KMS-11 (cell line): ENCODE results near the gene TPPP2.

Experiments used
- H2AFZ ChIP-seq: fragments of 200-600 bp; sonication (generic); 2 replicates; pipeline ENCODE4 v1.6.1; 2016; ENCODE audit warnings: antibody characterized with exemption, mixed run types, low read depth
- H3K27ac ChIP-seq: fragments of 200-600 bp; sonication (generic); 2 replicates; pipeline ENCODE4 v1.6.1; 2016; ENCODE audit warnings: mild to moderate bottlenecking, mixed run types
- H3K27me3 ChIP-seq: fragments of 200-600 bp; sonication (generic); 2 replicates; pipeline ENCODE4 v1.6.1; 2017; ENCODE audit warnings: mild to moderate bottlenecking, low read depth, mixed run types, moderate library complexity; ENCODE audit not compliant: insufficient read depth
- H3K36me3 ChIP-seq: fragments of 200-600 bp; sonication (generic); 2 replicates; pipeline ENCODE4 v1.6.1; 2017; ENCODE audit warnings: mild to moderate bottlenecking, mixed run types; ENCODE audit not compliant: insufficient read depth
- H3K4me1 ChIP-seq: fragments of 200-600 bp; sonication (generic); 2 replicates; pipeline ENCODE4 v1.6.1; 2016; ENCODE audit warnings: mild to moderate bottlenecking, low read depth, mixed run types; ENCODE audit not compliant: poor library complexity, severe bottlenecking
- H3K4me2 ChIP-seq: fragments of 200-600 bp; sonication (generic); 2 replicates; pipeline ENCODE4 v1.7.0; 2016; ENCODE audit warnings: mild to moderate bottlenecking, mixed run types
- H3K4me3 ChIP-seq: fragments of 200-600 bp; sonication (generic); IDR thresholded peaks from 2 replicates; pipeline ENCODE4 v1.6.1; 2017; ENCODE audit warnings: low read depth, low read length, mixed read lengths; ENCODE audit not compliant: insufficient read depth
- H3K79me2 ChIP-seq: fragments of 200-600 bp; sonication (generic); 2 replicates; pipeline ENCODE4 v1.6.1; 2016; ENCODE audit warnings: low read depth, mixed run types; ENCODE audit not compliant: insufficient read depth
- H3K9ac ChIP-seq: fragments of 200-600 bp; sonication (generic); 2 replicates; pipeline ENCODE4 v1.6.1; 2016; ENCODE audit warnings: mild to moderate bottlenecking, mixed run types
- H4K20me1 ChIP-seq: fragments of 200-600 bp; sonication (generic); 2 replicates; pipeline ENCODE4 v1.6.1; 2016; ENCODE audit warnings: mild to moderate bottlenecking, mixed run types; ENCODE audit not compliant: insufficient read depth
- CTCF ChIP-seq: fragments of 200-600 bp; sonication (generic); conservative IDR thresholded peaks from 2 replicates; pipeline ENCODE4 v1.6.1; 2017; ENCODE audit warnings: low read depth, mild to moderate bottlenecking, antibody characterized with exemption, low read length, moderate library complexity, mixed read lengths

Gene TPPP2

GRCh38 chr14:21068521-21069387 lies 38.7 kb downstream of the TPPP2 start:
- Histone ChIP-seq H3K27ac (no peak overlapping the region), H3K27me3 (no peaks in the 10 kb centered on the region), H3K4me3 (no peak overlapping the region), H3K36me3 (no peaks in the 10 kb centered on the region), H3K9ac (no peak overlapping the region), H3K4me1 (peaks cover 14% of the 10 kb centered on the region), H3K79me2 (no peaks in the 10 kb centered on the region), H2AFZ (no peak overlapping the region), H4K20me1 (no peaks in the 10 kb centered on the region), H3K4me2 (no peak overlapping the region)
- no peak for TF ChIP-seq CTCF

GRCh38 chr14:21069388-21070082 lies 39.5 kb downstream of the TPPP2 start:
- H4K20me1 ChIP-seq: no peaks in the 10 kb centered on the region
- no peaks in the 10 kb centered on the region for H3K27me3 ChIP-seq
- H3K4me1 ChIP-seq: peaks cover 14% of the 10 kb centered on the region
- no peak overlapping the region for H3K27ac ChIP-seq
- H3K36me3 ChIP-seq: no peaks in the 10 kb centered on the region
- no peaks in the 10 kb centered on the region for H3K79me2 ChIP-seq
- H3K4me2 ChIP-seq: peak overlapping the region; percentile 78
- no peak overlapping the region for H3K4me3 ChIP-seq
- peak overlapping the region; percentile 73 for H2AFZ ChIP-seq
- H3K9ac ChIP-seq: peak overlapping the region; percentile 15; the same call in 1 of the 2 replicates
- no peak for TF ChIP-seq CTCF

GRCh38 chr14:21070083-21070609 lies 40.1 kb downstream of the TPPP2 start, which contains the start of gene ARHGEF40:
ARHGEF40 (plus strand) TSS chr14:21070304; CDS start chr14:21070397, 93 bp downstream.
- Histone ChIP-seq H3K27ac (peak within 1 kb of the TSS; percentile 30; the same call in 1 of the 2 replicates), H3K79me2 (no peaks in the 10 kb centered on the region), H3K4me3 (no peak within 1 kb of the TSS), H3K4me1 (peaks cover 14% of the 10 kb centered on the region), H3K9ac (peak within 1 kb of the TSS; percentile 39; the same call in 1 of the 2 replicates), H2AFZ (peak within 1 kb of the TSS; percentile 75), H4K20me1 (no peaks in the 10 kb centered on the region), H3K36me3 (no peaks in the 10 kb centered on the region), H3K27me3 (no peaks in the 10 kb centered on the region), H3K4me2 (peak within 1 kb of the TSS; percentile 86)
- TF ChIP-seq CTCF: no peak

- no peak overlapping the region for H3K4me3 ChIP-seq
- TF ChIP-seq CTCF: no peak
- no peaks in the 10 kb centered on the region for H3K79me2 ChIP-seq
- H3K4me1 ChIP-seq: peaks cover 14% of the 10 kb centered on the region
- no peaks in the 10 kb centered on the region for H3K27me3 ChIP-seq
- peak overlapping the region; percentile 86 for H3K4me2 ChIP-seq
- peak overlapping the region; percentile 39; the same call in 1 of the 2 replicates for H3K9ac ChIP-seq
- H3K27ac ChIP-seq: peak overlapping the region; percentile 30; the same call in 1 of the 2 replicates
- H4K20me1 ChIP-seq: no peaks in the 10 kb centered on the region
- peak overlapping the region; percentile 75 for H2AFZ ChIP-seq
- no peaks in the 10 kb centered on the region for H3K36me3 ChIP-seq
These were observed 40.7 kb downstream of the TPPP2 start for GRCh38 chr14:21070610-21071224.
